Adrenal gland (tissue), 5 donors: Measurements from ENCODE around the gene TCEAL1.

Experiments used
- CTCF ChIP-seq, 6 experiments: fragments of 450-650 bp in 4 of 6; fragments of 200-600 bp in 2 of 6; sonication (generic) in 1 of 6; IDR thresholded peaks; 1 replicate in 5 of 6; 2 replicates in 1 of 6; pipeline versions ENCODE4 v1.5.1 to v1.8.0; 2016 to 2021; ENCODE audit warnings: antibody characterized with exemption in 6 of 6, mild to moderate bottlenecking in 2 of 6, moderate library complexity in 1 of 6
- POLR2A ChIP-seq, 2 donors: fragments of 450-650 bp; IDR thresholded peaks; one replicate each; pipeline ENCODE4 v1.6.1; 2017; ENCODE audit warnings: antibody characterized with exemption in 2 of 2, mild to moderate bottlenecking in 2 of 2, moderate library complexity in 1 of 2
- donor health status: DM: no; HTN: no; CAD: no.

GRCh38 chrX:103585411-103586313, 43.1 kb upstream of the TCEAL1 start, which contains the start of gene TCEAL4:
- TF ChIP-seq CTCF (IDR thresholded peaks at IDR 0.05) (no peak), POLR2A (IDR thresholded peaks at IDR 0.05) (peak in 1 of 2 donors; percentile 56)
